Occipital lobe (tissue), 2 donors: ENCODE measurements around the gene RBBP6. TPM values are rescaled to one million over a fixed set of nuclear protein-coding genes. Genes with fewer than 3 reads are reported as not detected.

Experiments used
- DNase-seq: peaks from one replicate; lab custom pipeline; 2025; lab: John Stamatoyannopoulos, UW
- total RNA-seq: library from RNA; depleted of rRNA; stranded (reverse); fragments of >200 nt; gene quantifications from one replicate; pipeline ENCODE4 v1.2.3, GENCODE V29; 2014

RBBP6 gene
- total RNA-seq, 1 donor from 2014 or later, result 47.6 TPM

GRCh38 chr16:24523569-24523968, 15.8 kb upstream of the RBBP6 start:
- DNase-seq, result no peak

- no peak for DNase-seq
Observed at GRCh38 chr16:24524855-24525677, 14.3 kb upstream of the RBBP6 start.

- no peak for DNase-seq
Observed at GRCh38 chr16:24525970-24526559, 13.3 kb upstream of the RBBP6 start.

- no peak for DNase-seq
Observed at GRCh38 chr16:24526701-24527495, 12.5 kb upstream of the RBBP6 start.

GRCh38 chr16:24531166-24531565, 8.2 kb upstream of the RBBP6 start:
- no peak for DNase-seq

GRCh38 chr16:24534620-24535019, 4.7 kb upstream of the RBBP6 start:
- no peak for DNase-seq

GRCh38 chr16:24535827-24536226, 3.5 kb upstream of the RBBP6 start:
- DNase-seq, result no peak

GRCh38 chr16:24536671-24537070, 2.7 kb upstream of the RBBP6 start:
- no peak for DNase-seq

- no peak for DNase-seq
Observed at GRCh38 chr16:24537474-24538337, 1.7 kb upstream of the RBBP6 start.

GRCh38 chr16:24538756-24539294, 541 bp upstream of the RBBP6 start:
- no peak for DNase-seq

GRCh38 chr16:24539850-24540601, 660 bp downstream of the RBBP6 start:
- DNase-seq, result peak; percentile 52

- no peak for DNase-seq
Observed at GRCh38 chr16:24540602-24541210, 1.3 kb downstream of the RBBP6 start.

GRCh38 chr16:24541233-24541933, 2.0 kb downstream of the RBBP6 start:
- DNase-seq, result no peak

- DNase-seq, result no peak
Observed at GRCh38 chr16:24543949-24544348, 4.6 kb downstream of the RBBP6 start.

GRCh38 chr16:24544640-24545039, 5.3 kb downstream of the RBBP6 start:
- DNase-seq, result no peak

- DNase-seq, result no peak
Observed at GRCh38 chr16:24550295-24550694, 10.9 kb downstream of the RBBP6 start.

GRCh38 chr16:24552705-24553246, 13.4 kb downstream of the RBBP6 start:
- DNase-seq, result no peak

GRCh38 chr16:24553983-24554382, 14.6 kb downstream of the RBBP6 start:
- DNase-seq, result no peak

- DNase-seq, result no peak
Observed at GRCh38 chr16:24555346-24555872, 16.0 kb downstream of the RBBP6 start.
